Thyroid gland (tissue), 4 donors: ENCODE measurements around the gene SLC9B2.

Source experiments
- POLR2A ChIP-seq, 2 donors: fragments of 450-650 bp; IDR thresholded peaks; one replicate each; pipeline ENCODE4 v1.6.1; 2017; ENCODE audit warnings: antibody characterized with exemption in 2 of 2, mild to moderate bottlenecking in 2 of 2, moderate library complexity in 1 of 2
- TF ChIP-seq, protein P1 (sequence below), 6 experiments: fragments of 200-600 bp in 3 of 6; fragments of 450-650 bp in 3 of 6; sonication (generic) in 3 of 6; IDR thresholded peaks; one replicate each; pipeline ENCODE4 v1.5.1; 2016 to 2019; ENCODE audit warnings: antibody characterized with exemption in 6 of 6, mild to moderate bottlenecking in 2 of 6, inconsistent platforms in 1 of 6, moderate library complexity in 1 of 6

DNA sequence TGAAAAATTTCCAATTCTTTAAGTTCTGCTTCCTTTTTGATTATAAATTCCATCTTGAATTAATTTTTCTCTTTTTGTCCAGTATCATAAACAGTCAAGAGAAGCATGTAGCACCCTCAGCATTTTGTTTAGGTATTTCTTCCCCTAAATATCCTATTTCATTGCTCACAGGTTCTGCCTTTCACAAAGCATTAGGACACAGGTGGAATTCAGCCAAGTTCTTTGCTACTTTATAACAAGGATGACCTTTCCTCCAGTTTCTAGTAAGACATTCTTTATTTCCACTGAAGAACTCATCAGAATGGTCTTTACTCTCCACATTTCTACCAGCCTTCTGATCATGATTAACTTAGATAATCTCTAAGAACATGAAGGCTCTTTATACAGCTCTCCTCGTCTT lies 64.5 kb downstream of the SLC9B2 start:
- TF ChIP-seq, protein P1, sequence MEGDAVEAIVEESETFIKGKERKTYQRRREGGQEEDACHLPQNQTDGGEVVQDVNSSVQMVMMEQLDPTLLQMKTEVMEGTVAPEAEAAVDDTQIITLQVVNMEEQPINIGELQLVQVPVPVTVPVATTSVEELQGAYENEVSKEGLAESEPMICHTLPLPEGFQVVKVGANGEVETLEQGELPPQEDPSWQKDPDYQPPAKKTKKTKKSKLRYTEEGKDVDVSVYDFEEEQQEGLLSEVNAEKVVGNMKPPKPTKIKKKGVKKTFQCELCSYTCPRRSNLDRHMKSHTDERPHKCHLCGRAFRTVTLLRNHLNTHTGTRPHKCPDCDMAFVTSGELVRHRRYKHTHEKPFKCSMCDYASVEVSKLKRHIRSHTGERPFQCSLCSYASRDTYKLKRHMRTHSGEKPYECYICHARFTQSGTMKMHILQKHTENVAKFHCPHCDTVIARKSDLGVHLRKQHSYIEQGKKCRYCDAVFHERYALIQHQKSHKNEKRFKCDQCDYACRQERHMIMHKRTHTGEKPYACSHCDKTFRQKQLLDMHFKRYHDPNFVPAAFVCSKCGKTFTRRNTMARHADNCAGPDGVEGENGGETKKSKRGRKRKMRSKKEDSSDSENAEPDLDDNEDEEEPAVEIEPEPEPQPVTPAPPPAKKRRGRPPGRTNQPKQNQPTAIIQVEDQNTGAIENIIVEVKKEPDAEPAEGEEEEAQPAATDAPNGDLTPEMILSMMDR (IDR thresholded peaks at IDR 0.05), result no peak
- TF ChIP-seq POLR2A (IDR thresholded peaks at IDR 0.05), result no peak
